ENCODE results near the gene KIAA0753. TPM values are rescaled to one million over a fixed set of nuclear protein-coding genes. Genes with fewer than 3 reads are reported as not detected.
"Not testable (repeated sequence)": the region's sequence is repeated elsewhere in the genome, so short reads cannot be mapped to it uniquely, and the experiment has no call there.

Gene KIAA0753
- total RNA-seq, 1 experiment from 2014 or later = 25.9 TPM

GRCh38 chr17:6660101-6660500 is 19.6 kb upstream of the KIAA0753 start:
- Mint-ChIP-seq H3K4me1 (ENCODE audit: low read depth, unreplicated experiment) (no peaks in the 10 kb centered on the region), H3K4me3 (ENCODE audit: low read depth, unreplicated experiment) (no peak overlapping the region), H3K27ac (ENCODE audit: unreplicated experiment) (no peak overlapping the region), H3K27me3 (ENCODE audit: unreplicated experiment) (peaks cover 37% of the 10 kb centered on the region), H3K36me3 (ENCODE audit: insufficient read depth, unreplicated experiment) (no peaks in the 10 kb centered on the region), H3K9me3 (ENCODE audit: low read depth, unreplicated experiment) (no peaks in the 10 kb centered on the region)
- CTCF ChIA-PET = interaction anchor here (0.7 kb wide), 1 partner anchor 91 kb away, joined by 3 read pairs; no protein-coding TSS in a partner anchor
- intact Hi-C loops (cut with micrococcal nuclease; ENCODE audit: unreplicated experiment) = no loop called here
- BruUV-seq (replicated peaks) = no TSS peak
- TF ChIP-seq CTCF (IDR thresholded peaks at IDR 0.05; ENCODE audit: unreplicated experiment) = no peak
- DNase-seq = no peak

- H3K36me3 Mint-ChIP-seq (ENCODE audit: insufficient read depth, unreplicated experiment); H3K4me3 Mint-ChIP-seq (ENCODE audit: low read depth, unreplicated experiment); CTCF ChIA-PET; BruUV-seq (replicated peaks); H3K9me3 Mint-ChIP-seq (ENCODE audit: low read depth, unreplicated experiment); intact Hi-C loops (cut with micrococcal nuclease; ENCODE audit: unreplicated experiment); DNase-seq; H3K4me1 Mint-ChIP-seq (ENCODE audit: low read depth, unreplicated experiment); H3K27ac Mint-ChIP-seq (ENCODE audit: unreplicated experiment): not testable (repeated sequence)
- H3K27me3 Mint-ChIP-seq (ENCODE audit: unreplicated experiment) = peaks cover 37% of the 10 kb centered on the region
Observed at GRCh38 chr17:6658411-6658810, 17.9 kb upstream of the KIAA0753 start.

GRCh38 chr17:6657633-6658287 is 17.2 kb upstream of the KIAA0753 start:
- no peak for DNase-seq
- no peak for TF ChIP-seq CTCF (IDR thresholded peaks at IDR 0.05; ENCODE audit: unreplicated experiment)
- BruUV-seq (replicated peaks) = no TSS peak
- intact Hi-C loops (cut with micrococcal nuclease; ENCODE audit: unreplicated experiment) = no loop called here
- Mint-ChIP-seq H3K27me3 (ENCODE audit: unreplicated experiment) (peaks cover 33% of the 10 kb centered on the region), H3K4me3 (ENCODE audit: low read depth, unreplicated experiment) (peak overlapping the region; percentile 42), H3K9me3 (ENCODE audit: low read depth, unreplicated experiment) (no peaks in the 10 kb centered on the region), H3K4me1 (ENCODE audit: low read depth, unreplicated experiment) (peaks cover 14% of the 10 kb centered on the region), H3K27ac (ENCODE audit: unreplicated experiment) (no peak overlapping the region), H3K36me3 (ENCODE audit: insufficient read depth, unreplicated experiment) (peaks cover 2% of the 10 kb centered on the region)
- CTCF ChIA-PET = no interaction called here

GRCh38 chr17:6656797-6657632 is 16.5 kb upstream of the KIAA0753 start:
- H3K27ac Mint-ChIP-seq (ENCODE audit: unreplicated experiment) = not testable (repeated sequence)

GRCh38 chr17:6655732-6656361 is 15.3 kb upstream of the KIAA0753 start:
- intact Hi-C loops (cut with micrococcal nuclease; ENCODE audit: unreplicated experiment) = not testable (repeated sequence)

More at GRCh38 chr17:6656797-6657632, 16.5 kb upstream of the KIAA0753 start:
- BruUV-seq (replicated peaks); intact Hi-C loops (cut with micrococcal nuclease; ENCODE audit: unreplicated experiment); H3K36me3 Mint-ChIP-seq (ENCODE audit: insufficient read depth, unreplicated experiment); H3K9me3 Mint-ChIP-seq (ENCODE audit: low read depth, unreplicated experiment); DNase-seq: not testable (repeated sequence)
- H3K4me3 Mint-ChIP-seq (ENCODE audit: low read depth, unreplicated experiment) = peak overlapping the region; percentile 42
- peaks cover 19% of the 10 kb centered on the region for H3K4me1 Mint-ChIP-seq (ENCODE audit: low read depth, unreplicated experiment)
- H3K27me3 Mint-ChIP-seq (ENCODE audit: unreplicated experiment) = peaks cover 26% of the 10 kb centered on the region
- CTCF ChIA-PET = interaction anchor here (0.6 kb wide), 1 partner anchor 10 kb away, joined by 3 read pairs; no protein-coding TSS in a partner anchor

More at GRCh38 chr17:6655732-6656361, 15.3 kb upstream of the KIAA0753 start:
- BruUV-seq (replicated peaks); H3K27ac Mint-ChIP-seq (ENCODE audit: unreplicated experiment); CTCF ChIA-PET; H3K9me3 Mint-ChIP-seq (ENCODE audit: low read depth, unreplicated experiment); DNase-seq: not testable (repeated sequence)
- Mint-ChIP-seq H3K4me1 (ENCODE audit: low read depth, unreplicated experiment) (peaks cover 19% of the 10 kb centered on the region), H3K27me3 (ENCODE audit: unreplicated experiment) (peaks cover 17% of the 10 kb centered on the region), H3K36me3 (ENCODE audit: insufficient read depth, unreplicated experiment) (peaks cover 19% of the 10 kb centered on the region), H3K4me3 (ENCODE audit: low read depth, unreplicated experiment) (peak overlapping the region; percentile 57)

Data from Calu3 (cell line).